COLO829 (cell line): ENCODE data around the gene FAM83G.
"Not testable (repeated sequence)": the region's sequence is repeated elsewhere in the genome, so short reads cannot be mapped to it uniquely, and the experiment has no call there.

ENCODE experiments used
- DNase-seq: peaks from one replicate; pipeline ENCODE4 v3.0.0; 2012; ENCODE audit warnings: low spot score

Gene FAM83G

GRCh38 chr17:18968345-18968744 is 36.2 kb downstream of the FAM83G start:
- DNase-seq = no peak

GRCh38 chr17:18967916-18968315 is 36.6 kb downstream of the FAM83G start:
- DNase-seq = no peak

GRCh38 chr17:18966831-18967624 is 37.5 kb downstream of the FAM83G start:
- DNase-seq = no peak

- no peak for DNase-seq
Observed at GRCh38 chr17:18965530-18966236, 38.9 kb downstream of the FAM83G start.

- no peak for DNase-seq
Observed at GRCh38 chr17:18964550-18964949, 40.0 kb downstream of the FAM83G start.

GRCh38 chr17:18964018-18964351 is 40.6 kb downstream of the FAM83G start:
- DNase-seq = no peak

- DNase-seq = no peak
Observed at GRCh38 chr17:18963126-18964017, 41.2 kb downstream of the FAM83G start.

- DNase-seq = no peak
Observed at GRCh38 chr17:18962494-18962815, 42.1 kb downstream of the FAM83G start.

GRCh38 chr17:18961634-18962493 is 42.7 kb downstream of the FAM83G start:
- DNase-seq = no peak

- peak; percentile 58 for DNase-seq
Observed at GRCh38 chr17:18960803-18961511, 43.6 kb downstream of the FAM83G start.

- no peak for DNase-seq
Observed at GRCh38 chr17:18960241-18960665, 44.3 kb downstream of the FAM83G start.

- no peak for DNase-seq
Observed at GRCh38 chr17:18959845-18960240, 44.7 kb downstream of the FAM83G start.

- DNase-seq = no peak
Observed at GRCh38 chr17:18959071-18959844, 45.3 kb downstream of the FAM83G start.

- no peak for DNase-seq
Observed at GRCh38 chr17:18958611-18959010, 46.0 kb downstream of the FAM83G start.

GRCh38 chr17:18957831-18958230 is 46.7 kb downstream of the FAM83G start:
- DNase-seq = no peak

- no peak for DNase-seq
Observed at GRCh38 chr17:18956581-18956980, 48.0 kb downstream of the FAM83G start.

GRCh38 chr17:18956021-18956420 is 48.5 kb downstream of the FAM83G start:
- not testable (repeated sequence) for DNase-seq

- DNase-seq = no peak
Observed at GRCh38 chr17:18955009-18955408, 49.6 kb downstream of the FAM83G start.

- no peak for DNase-seq
Observed at GRCh38 chr17:18954321-18954720, 50.2 kb downstream of the FAM83G start.

- no peak for DNase-seq
Observed at GRCh38 chr17:18953231-18953728, 51.3 kb downstream of the FAM83G start.
